Measurements from ENCODE around the gene FNIP1. TPM values are rescaled to one million over a fixed set of nuclear protein-coding genes. Genes with fewer than 3 reads are reported as not detected.

Gene FNIP1
- total and polyA plus RNA-seq, 2 experiments from 2014 or later = 8.2 to 27.9 TPM

GRCh38 chr5:131771692-131772091, 25.1 kb downstream of the FNIP1 start:
- Histone ChIP-seq H2AFZ (no peak overlapping the region), H3K4me2 (no peak overlapping the region), H3K36me3 (ENCODE audit: insufficient read depth) (no peaks in the 10 kb centered on the region), H4K20me1 (replicated peaks; ENCODE audit: insufficient read depth) (peaks cover 26% of the 10 kb centered on the region), H3K27me3 (ENCODE audit: insufficient read depth) (no peaks in the 10 kb centered on the region), H3K4me3 (no peak overlapping the region), H3F3A (replicated peaks; ENCODE audit: low read depth) (no peaks in the 10 kb centered on the region), H3K27ac (ENCODE audit: low read depth) (no peak overlapping the region), H3K9me2 (ENCODE audit: insufficient read depth) (no peaks in the 10 kb centered on the region), H3K4me1 (ENCODE audit: insufficient read depth) (no peaks in the 10 kb centered on the region), H3K79me2 (replicated peaks; ENCODE audit: insufficient read depth) (peaks cover 89% of the 10 kb centered on the region)
- no peaks in the 10 kb centered on the region for H3K4me1 Mint-ChIP-seq
- no peak overlapping the region for H3K27ac Mint-ChIP-seq
- H3K36me3 Mint-ChIP-seq (ENCODE audit: low read depth) = no peaks in the 10 kb centered on the region
- no peaks in the 10 kb centered on the region for H3K27me3 Mint-ChIP-seq (ENCODE audit: insufficient read depth, low read depth, poor library complexity)
- TF ChIP-seq EZH2phosphoT487 (IDR thresholded peaks at IDR 0.05; ENCODE audit: unreplicated experiment) (no peak), REST (IDR thresholded peaks at IDR 0.05; ENCODE audit: unreplicated experiment) (no peak), JUNB (IDR thresholded peaks at IDR 0.05; ENCODE audit: unreplicated experiment) (no peak), NANOG (IDR thresholded peaks at IDR 0.05; ENCODE audit: borderline replicate concordance) (no peak), ZNF331 (CRISPR knock-in tag; IDR thresholded peaks at IDR 0.05; ENCODE audit: low read depth) (no peak), STAT1 (IDR thresholded peaks at IDR 0.05; ENCODE audit: unreplicated experiment) (no peak), CREB1 (CRISPR knock-in tag; IDR thresholded peaks at IDR 0.05; ENCODE audit: low read depth) (no peak), ZNF114 (CRISPR knock-in tag; IDR thresholded peaks at IDR 0.05) (no peak), ZNF462 (CRISPR knock-in tag; IDR thresholded peaks at IDR 0.05) (no peak), POLR2AphosphoS5 (IDR thresholded peaks at IDR 0.05; ENCODE audit: low read depth) (no peak), CTCF (conservative IDR thresholded peaks at IDR 0.05; ENCODE audit: low read depth in 2 of 2) (no peak), ETS1 (IDR thresholded peaks at IDR 0.05) (no peak), EZH2 (IDR thresholded peaks at IDR 0.05; ENCODE audit: low read depth, unreplicated experiment) (no peak)
- DNase-seq (ENCODE audit: low spot score) (no peak), ATAC-seq (no peak)
- H3K4me3 Mint-ChIP-seq = no peak overlapping the region
- H3K9me3 Mint-ChIP-seq = no peaks in the 10 kb centered on the region

All from GM23338 (cell line).